ENCODE data around the gene HECTD4. TPM values are rescaled to one million over a fixed set of nuclear protein-coding genes. Genes with fewer than 3 reads are reported as not detected.
"Not testable (repeated sequence)": the region's sequence is repeated elsewhere in the genome, so short reads cannot be mapped to it uniquely, and the experiment has no call there.

The HECTD4 gene
- total and polyA plus RNA-seq, 2 donors (not counting 1 experiment from before 2014, with no cell fraction given), result 46.4 to 92.2 TPM

DNA sequence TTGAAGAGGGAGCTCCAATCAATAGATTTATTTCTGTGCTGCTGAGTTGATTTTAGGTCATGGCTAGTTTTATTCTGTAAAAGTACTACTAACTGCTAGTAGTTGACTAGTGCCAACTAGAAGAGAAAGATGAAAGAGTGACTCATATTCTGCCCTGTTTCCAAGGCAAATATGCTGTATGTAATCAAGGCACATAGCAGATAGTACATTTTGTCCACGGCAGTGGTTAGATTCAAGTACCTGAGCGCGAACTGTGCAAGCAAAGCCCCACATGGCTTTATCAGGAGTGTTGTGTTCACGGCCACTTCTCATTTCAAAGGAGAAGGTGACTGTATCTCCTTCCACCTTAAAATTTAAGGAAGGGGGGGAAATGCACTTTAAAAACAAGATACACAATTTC is 130.0 kb downstream of the HECTD4 start:
- no peaks in the 10 kb centered on the region for H3K9me3 Mint-ChIP-seq (ENCODE audit: insufficient read depth)
- no peaks in the 10 kb centered on the region for H3K4me1 ChIP-seq (ENCODE audit: control insufficient read depth in 2 of 2, insufficient read depth in 2 of 2, low read length in 2 of 2)
- ATAC-seq (ENCODE audit: low read depth), result no peak
- H3K4me3 Mint-ChIP-seq, result no peak overlapping the region
- WGBS (ENCODE audit: insufficient coverage), result 100% methylated on average over 1 of the region's 4 CpGs
- TF ChIP-seq, protein P1, sequence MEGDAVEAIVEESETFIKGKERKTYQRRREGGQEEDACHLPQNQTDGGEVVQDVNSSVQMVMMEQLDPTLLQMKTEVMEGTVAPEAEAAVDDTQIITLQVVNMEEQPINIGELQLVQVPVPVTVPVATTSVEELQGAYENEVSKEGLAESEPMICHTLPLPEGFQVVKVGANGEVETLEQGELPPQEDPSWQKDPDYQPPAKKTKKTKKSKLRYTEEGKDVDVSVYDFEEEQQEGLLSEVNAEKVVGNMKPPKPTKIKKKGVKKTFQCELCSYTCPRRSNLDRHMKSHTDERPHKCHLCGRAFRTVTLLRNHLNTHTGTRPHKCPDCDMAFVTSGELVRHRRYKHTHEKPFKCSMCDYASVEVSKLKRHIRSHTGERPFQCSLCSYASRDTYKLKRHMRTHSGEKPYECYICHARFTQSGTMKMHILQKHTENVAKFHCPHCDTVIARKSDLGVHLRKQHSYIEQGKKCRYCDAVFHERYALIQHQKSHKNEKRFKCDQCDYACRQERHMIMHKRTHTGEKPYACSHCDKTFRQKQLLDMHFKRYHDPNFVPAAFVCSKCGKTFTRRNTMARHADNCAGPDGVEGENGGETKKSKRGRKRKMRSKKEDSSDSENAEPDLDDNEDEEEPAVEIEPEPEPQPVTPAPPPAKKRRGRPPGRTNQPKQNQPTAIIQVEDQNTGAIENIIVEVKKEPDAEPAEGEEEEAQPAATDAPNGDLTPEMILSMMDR (IDR thresholded peaks at IDR 0.05), result no peak
- no peak for TF ChIP-seq EZH2 (IDR thresholded peaks at IDR 0.05; ENCODE audit: borderline replicate concordance, insufficient read depth, low read depth, low read length, poor library complexity, severe bottlenecking)
- no peak overlapping the region for H3K4me3 ChIP-seq (ENCODE audit: control extremely low read depth in 1 of 5, extremely low read depth in 1 of 5, insufficient read depth in 1 of 5, low read depth in 2 of 5, low read length in 4 of 5)
- peaks cover 13 to 56% of the 10 kb centered on the region in 2 experiments for H3K36me3 ChIP-seq (replicated peaks in 1 of 2; ENCODE audit: control extremely low read depth in 1 of 2, control insufficient read depth in 1 of 2, extremely low read depth in 1 of 2, insufficient read depth in 2 of 2, low read length in 1 of 2)
- H3K9ac ChIP-seq (ENCODE audit: low read length), result no peak overlapping the region
- DNase-seq, result no peak
- ChIA-PET CTCF (interaction anchor here (0.7 to 1.4 kb wide), 2 partner anchors 11 to 132 kb away, joined by 3 read pairs; no protein-coding TSS in a partner anchor), POLR2A (no interaction called here)
- no peaks in the 10 kb centered on the region for H3K27me3 Mint-ChIP-seq
- H3K9me3 ChIP-seq (ENCODE audit: control extremely low read depth in 1 of 3, control insufficient read depth in 2 of 3, insufficient read depth in 1 of 3, low read length in 2 of 3), result no peaks in the 10 kb centered on the region
- intact Hi-C loops (cut with micrococcal nuclease), result no loop called here
- H3K27ac ChIP-seq (ENCODE audit: low read length in 2 of 2), result no peak overlapping the region
- no peaks in the 10 kb centered on the region for H3K79me2 ChIP-seq (ENCODE audit: control insufficient read depth, insufficient read depth, low read length)
- H3K27ac Mint-ChIP-seq, result no peak overlapping the region
- no peaks in the 10 kb centered on the region for H3K4me1 Mint-ChIP-seq
- H4K20me1 ChIP-seq (ENCODE audit: control insufficient read depth, insufficient read depth, low read length, poor library complexity, severe bottlenecking), result no peaks in the 10 kb centered on the region
- H3K27me3 ChIP-seq (replicated peaks in 1 of 4; ENCODE audit: control extremely low read depth in 1 of 4, control insufficient read depth in 3 of 4, insufficient read depth in 4 of 4, low read length in 3 of 4), result no peaks in the 10 kb centered on the region
- no peak overlapping the region for H2AFZ ChIP-seq (ENCODE audit: insufficient read depth, low read depth, low read length, poor library complexity, severe bottlenecking)
- no peak overlapping the region for H3K4me2 ChIP-seq (replicated peaks; ENCODE audit: low read depth, low read length, poor library complexity, severe bottlenecking)

DNA sequence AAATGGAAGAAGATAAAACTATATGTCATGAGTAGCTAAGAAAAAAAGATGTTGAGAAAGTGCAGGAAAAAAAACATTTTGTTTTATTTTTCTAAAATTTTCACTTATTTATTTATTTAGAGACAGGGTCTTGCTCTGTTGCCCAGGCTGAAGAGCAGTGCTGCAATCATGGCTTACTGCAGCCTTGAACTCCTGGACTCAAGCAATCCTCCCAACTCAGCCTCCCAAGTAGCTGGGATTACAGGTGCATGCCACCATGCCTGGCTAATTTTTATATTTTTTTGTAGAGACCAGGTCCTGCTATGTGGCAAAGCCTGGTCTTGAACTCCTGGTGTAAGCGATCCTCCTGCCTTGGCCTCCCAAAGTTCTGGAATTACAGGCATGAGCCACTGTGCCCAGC is 137.3 kb downstream of the HECTD4 start:
- H3K4me2 ChIP-seq (replicated peaks; ENCODE audit: low read depth, low read length, poor library complexity, severe bottlenecking); ATAC-seq (ENCODE audit: low read depth); H3K4me3 Mint-ChIP-seq; H3K27me3 ChIP-seq (replicated peaks in 1 of 4; ENCODE audit: control extremely low read depth in 1 of 4, control insufficient read depth in 3 of 4, insufficient read depth in 4 of 4, low read length in 3 of 4); H3K9ac ChIP-seq (ENCODE audit: low read length); H3K9me3 ChIP-seq (ENCODE audit: control extremely low read depth in 1 of 3, control insufficient read depth in 2 of 3, insufficient read depth in 1 of 3, low read length in 2 of 3); H3K27me3 Mint-ChIP-seq; POLR2A ChIA-PET; DNase-seq; H3K4me3 ChIP-seq (ENCODE audit: control extremely low read depth in 1 of 5, extremely low read depth in 1 of 5, insufficient read depth in 1 of 5, low read depth in 2 of 5, low read length in 4 of 5); CTCF ChIA-PET; H3K27ac Mint-ChIP-seq; H4K20me1 ChIP-seq (ENCODE audit: control insufficient read depth, insufficient read depth, low read length, poor library complexity, severe bottlenecking); H3K4me1 Mint-ChIP-seq; H3K4me1 ChIP-seq (ENCODE audit: control insufficient read depth in 2 of 2, insufficient read depth in 2 of 2, low read length in 2 of 2); H3K9me3 Mint-ChIP-seq (ENCODE audit: insufficient read depth); H3K27ac ChIP-seq (ENCODE audit: low read length in 2 of 2); H3K79me2 ChIP-seq (ENCODE audit: control insufficient read depth, insufficient read depth, low read length); H2AFZ ChIP-seq (ENCODE audit: insufficient read depth, low read depth, low read length, poor library complexity, severe bottlenecking); intact Hi-C loops (cut with micrococcal nuclease): not testable (repeated sequence)
- WGBS (ENCODE audit: insufficient coverage), result 100% methylated on average over 1 of the region's 1 CpG
- H3K36me3 ChIP-seq (replicated peaks in 1 of 2; ENCODE audit: control extremely low read depth in 1 of 2, control insufficient read depth in 1 of 2, extremely low read depth in 1 of 2, insufficient read depth in 2 of 2, low read length in 1 of 2), result peaks cover 5 to 44% of the 10 kb centered on the region in 2 experiments

All from B cell (primary cell).